ENCODE results near the gene HINT3. TPM values are rescaled to one million over a fixed set of nuclear protein-coding genes. Genes with fewer than 3 reads are reported as not detected.

Gene HINT3
- polyA plus RNA-seq, 4 donors, result 11.1 to 32.2 (median 14.2) TPM

GRCh38 chr6:125943528-125944433, 12.8 kb upstream of the HINT3 start:
- peaks cover 5 to 48% (median 8%) of the 10 kb centered on the region in 3 donors for H3K4me1 ChIP-seq (ENCODE audit: control insufficient read depth in 3 of 3, insufficient read depth in 2 of 3, low read depth in 1 of 3, low read length in 2 of 3)
- H3K27me3 ChIP-seq (ENCODE audit: control insufficient read depth in 3 of 3, insufficient read depth in 3 of 3, low read length in 3 of 3), result no peaks in the 10 kb centered on the region
- H3K36me3 ChIP-seq (ENCODE audit: control insufficient read depth in 3 of 3, insufficient read depth in 2 of 3, low read depth in 1 of 3, low read length in 3 of 3), result no peaks in the 10 kb centered on the region
- 30 to 63% (median 40%) methylated on average over 4 of the region's 4 CpGs for WGBS, 3 donors
- DNase-seq (peak in 1 of 2 donors; percentile 75), FAIRE-seq (no peak)
- H3K27ac ChIP-seq (ENCODE audit: low read depth in 1 of 3, low read length in 2 of 3), result peak overlapping the region; percentile 84 to 89 (median 87)
- no peak overlapping the region for H3K4me3 ChIP-seq (ENCODE audit: low read depth in 1 of 3, low read length in 3 of 3)
- H3K9me3 ChIP-seq (ENCODE audit: control insufficient read depth in 2 of 2, insufficient read depth in 1 of 2, low read depth in 1 of 2, low read length in 1 of 2), result no peaks in the 10 kb centered on the region

- FAIRE-seq (peak; percentile 19), DNase-seq (peak; percentile 88 to 89)
- WGBS, 3 donors, result 1 to 9% (median 8%) methylated on average over 5 of the region's 5 CpGs
- Histone ChIP-seq H3K4me1 (ENCODE audit: control insufficient read depth in 3 of 3, insufficient read depth in 2 of 3, low read depth in 1 of 3, low read length in 2 of 3) (peaks cover 5 to 52% (median 8%) of the 10 kb centered on the region in 3 donors), H3K27ac (ENCODE audit: low read depth in 1 of 3, low read length in 2 of 3) (peak overlapping the region; percentile 60 to 87 (median 75)), H3K9me3 (ENCODE audit: control insufficient read depth in 2 of 2, insufficient read depth in 1 of 2, low read depth in 1 of 2, low read length in 1 of 2) (no peaks in the 10 kb centered on the region), H3K36me3 (ENCODE audit: control insufficient read depth in 3 of 3, insufficient read depth in 2 of 3, low read depth in 1 of 3, low read length in 3 of 3) (no peaks in the 10 kb centered on the region), H3K4me3 (ENCODE audit: low read depth in 1 of 3, low read length in 3 of 3) (peak overlapping the region in 1 of 3 donors; percentile 18), H3K27me3 (ENCODE audit: control insufficient read depth in 3 of 3, insufficient read depth in 3 of 3, low read length in 3 of 3) (no peaks in the 10 kb centered on the region)
Measured at GRCh38 chr6:125944434-125944816, 12.1 kb upstream of the HINT3 start.

DNA sequence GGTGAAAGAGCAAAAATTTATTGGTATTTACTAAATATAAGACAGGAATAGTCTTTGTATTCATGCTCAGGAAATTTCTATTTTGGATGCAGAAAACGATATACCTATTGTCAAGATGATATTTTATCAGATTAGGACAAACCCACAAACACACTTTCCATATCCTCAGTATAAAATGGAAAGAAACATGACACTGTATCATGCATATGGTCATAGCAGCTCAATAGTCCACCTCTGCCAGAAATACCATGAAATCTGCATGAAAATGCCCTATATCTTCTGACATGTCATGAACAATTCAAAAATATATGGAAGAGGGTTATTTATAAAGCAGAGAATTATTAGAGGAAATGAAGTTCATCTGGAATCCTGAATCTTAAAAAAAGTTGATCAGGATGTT, 11.7 kb upstream of the HINT3 start:
- no peaks in the 10 kb centered on the region for H3K36me3 ChIP-seq (ENCODE audit: control insufficient read depth in 3 of 3, insufficient read depth in 2 of 3, low read depth in 1 of 3, low read length in 3 of 3)
- FAIRE-seq (no peak), DNase-seq (no peak)
- H3K27ac ChIP-seq (ENCODE audit: low read depth in 1 of 3, low read length in 2 of 3), result peak overlapping the region; percentile 17 to 87 (median 67)
- no peaks in the 10 kb centered on the region for H3K9me3 ChIP-seq (ENCODE audit: control insufficient read depth in 2 of 2, insufficient read depth in 1 of 2, low read depth in 1 of 2, low read length in 1 of 2)
- no peak overlapping the region for H3K4me3 ChIP-seq (ENCODE audit: low read depth in 1 of 3, low read length in 3 of 3)
- WGBS, 3 donors, result 5 to 33% (median 31%) methylated on average over 1 of the region's 1 CpG
- peaks cover 5 to 52% (median 8%) of the 10 kb centered on the region in 3 donors for H3K4me1 ChIP-seq (ENCODE audit: control insufficient read depth in 3 of 3, insufficient read depth in 2 of 3, low read depth in 1 of 3, low read length in 2 of 3)
- H3K27me3 ChIP-seq (ENCODE audit: control insufficient read depth in 3 of 3, insufficient read depth in 3 of 3, low read length in 3 of 3), result no peaks in the 10 kb centered on the region

DNA sequence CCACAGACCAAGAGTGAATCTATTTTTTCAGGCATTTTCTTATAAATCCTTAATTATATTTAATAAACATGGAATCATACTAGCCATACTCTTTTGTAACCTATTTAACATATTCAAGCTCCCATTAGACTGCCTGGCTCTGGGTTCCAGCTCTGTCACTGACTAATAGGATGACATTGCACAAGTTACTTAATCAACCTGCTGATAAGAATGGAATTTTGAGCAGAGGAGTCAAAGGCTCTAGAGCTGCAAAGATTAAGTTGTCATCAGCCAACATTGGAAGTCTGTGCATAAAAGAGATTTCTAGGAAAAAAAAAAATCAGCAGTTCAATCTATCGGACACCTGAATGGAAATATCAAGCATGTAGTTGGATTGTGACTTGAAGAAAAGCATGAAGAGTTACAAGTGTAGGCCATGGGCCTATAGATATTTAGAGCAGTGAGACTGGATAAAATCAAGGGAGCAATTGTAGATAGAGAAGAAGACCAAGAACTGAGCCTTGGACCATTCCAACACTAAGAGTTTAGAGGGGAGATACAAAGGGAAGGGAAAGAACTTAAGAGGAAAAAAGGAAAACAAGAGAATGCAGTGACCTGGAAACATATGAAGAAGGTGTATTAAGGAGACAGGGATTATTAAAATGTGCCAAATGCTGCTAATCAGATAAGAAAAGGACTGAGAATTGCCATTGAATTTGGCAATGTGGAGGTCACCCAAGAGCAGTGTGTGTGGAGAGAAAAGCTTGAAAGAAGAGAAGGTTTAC, 11.0 kb upstream of the HINT3 start:
- Histone ChIP-seq H3K4me1 (ENCODE audit: control insufficient read depth in 3 of 3, insufficient read depth in 2 of 3, low read depth in 1 of 3, low read length in 2 of 3) (peaks cover 5 to 52% (median 8%) of the 10 kb centered on the region in 3 donors), H3K27me3 (ENCODE audit: control insufficient read depth in 3 of 3, insufficient read depth in 3 of 3, low read length in 3 of 3) (no peaks in the 10 kb centered on the region), H3K4me3 (ENCODE audit: low read depth in 1 of 3, low read length in 3 of 3) (no peak overlapping the region), H3K9me3 (ENCODE audit: control insufficient read depth in 2 of 2, insufficient read depth in 1 of 2, low read depth in 1 of 2, low read length in 1 of 2) (no peaks in the 10 kb centered on the region), H3K36me3 (ENCODE audit: control insufficient read depth in 3 of 3, insufficient read depth in 2 of 3, low read depth in 1 of 3, low read length in 3 of 3) (no peaks in the 10 kb centered on the region), H3K27ac (ENCODE audit: low read depth in 1 of 3, low read length in 2 of 3) (peak overlapping the region; percentile 50 to 87 (median 65))
- no peak for FAIRE-seq
- DNase-seq, result peak; percentile 58 to 81
- 33 to 70% (median 48%) methylated on average over 1 of the region's 1 CpG for WGBS, 3 donors

DNA sequence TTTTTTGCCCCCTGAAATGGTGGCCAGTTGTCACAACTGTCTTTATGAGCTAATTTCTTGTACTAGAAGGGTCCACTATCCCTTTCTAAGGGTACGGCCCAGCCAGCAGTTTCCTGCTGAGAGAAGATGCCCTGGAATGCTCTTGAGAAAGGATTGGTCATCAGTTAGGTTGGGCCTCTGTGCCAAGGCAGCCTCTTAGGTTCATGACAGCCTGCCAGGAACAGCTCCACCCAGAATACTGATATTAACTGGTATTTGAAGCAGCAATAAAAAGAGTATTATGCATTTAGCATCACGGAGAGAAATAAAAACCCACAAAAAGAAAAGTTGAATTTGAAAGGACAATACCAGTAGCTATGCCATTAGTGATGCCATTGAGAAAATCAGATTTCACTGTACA, 9.0 kb upstream of the HINT3 start:
- peaks cover 0 to 2% of the 10 kb centered on the region in 2 donors for H3K9me3 ChIP-seq (ENCODE audit: control insufficient read depth in 2 of 2, insufficient read depth in 1 of 2, low read depth in 1 of 2, low read length in 1 of 2)
- no peaks in the 10 kb centered on the region for H3K36me3 ChIP-seq (ENCODE audit: control insufficient read depth in 3 of 3, insufficient read depth in 2 of 3, low read depth in 1 of 3, low read length in 3 of 3)
- WGBS, 3 donors, result 27 to 57% (median 39%) methylated on average over 2 of the region's 2 CpGs
- FAIRE-seq (no peak), DNase-seq (peak in 1 of 2 donors; percentile 79)
- H3K4me1 ChIP-seq (ENCODE audit: control insufficient read depth in 3 of 3, insufficient read depth in 2 of 3, low read depth in 1 of 3, low read length in 2 of 3), result peaks cover 5 to 46% (median 8%) of the 10 kb centered on the region in 3 donors
- H3K27ac ChIP-seq (ENCODE audit: low read depth in 1 of 3, low read length in 2 of 3), result peak overlapping the region in 1 of 3 donors; percentile 57
- H3K27me3 ChIP-seq (ENCODE audit: control insufficient read depth in 3 of 3, insufficient read depth in 3 of 3, low read length in 3 of 3), result no peaks in the 10 kb centered on the region
- no peak overlapping the region for H3K4me3 ChIP-seq (ENCODE audit: low read depth in 1 of 3, low read length in 3 of 3)

DNA sequence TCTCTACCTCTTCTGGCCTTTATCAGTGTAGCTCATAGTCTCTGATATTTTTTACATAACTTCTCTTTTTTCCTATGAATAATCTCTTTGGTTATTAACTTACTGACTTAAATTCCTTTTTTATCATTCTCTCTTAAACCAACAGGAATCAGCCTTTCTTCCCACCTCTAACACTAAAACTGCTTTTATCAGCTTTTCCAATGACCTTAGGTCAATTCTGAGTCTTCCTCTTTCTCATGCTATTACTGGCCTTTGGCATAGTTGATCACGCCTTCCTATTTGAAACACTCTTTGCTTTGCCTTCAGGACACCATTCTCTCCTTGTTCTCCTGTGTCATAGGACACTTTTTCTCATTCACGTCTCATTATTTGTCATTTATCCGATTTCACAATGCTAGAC, 8.1 kb upstream of the HINT3 start:
- WGBS, 3 donors, result 83 to 88% (median 83%) methylated on average over 3 of the region's 3 CpGs
- Histone ChIP-seq H3K27ac (ENCODE audit: low read depth in 1 of 3, low read length in 2 of 3) (peak overlapping the region in 2 of 3 donors; percentile 24 to 57), H3K36me3 (ENCODE audit: control insufficient read depth in 3 of 3, insufficient read depth in 2 of 3, low read depth in 1 of 3, low read length in 3 of 3) (no peaks in the 10 kb centered on the region), H3K27me3 (ENCODE audit: control insufficient read depth in 3 of 3, insufficient read depth in 3 of 3, low read length in 3 of 3) (no peaks in the 10 kb centered on the region), H3K4me1 (ENCODE audit: control insufficient read depth in 3 of 3, insufficient read depth in 2 of 3, low read depth in 1 of 3, low read length in 2 of 3) (peaks cover 3 to 38% (median 8%) of the 10 kb centered on the region in 3 donors), H3K9me3 (ENCODE audit: control insufficient read depth in 2 of 2, insufficient read depth in 1 of 2, low read depth in 1 of 2, low read length in 1 of 2) (peaks cover 0 to 6% of the 10 kb centered on the region in 2 donors), H3K4me3 (ENCODE audit: low read depth in 1 of 3, low read length in 3 of 3) (no peak overlapping the region)
- peak; percentile 33 to 37 for DNase-seq
- no peak for FAIRE-seq

GRCh38 chr6:125949069-125949468, 7.5 kb upstream of the HINT3 start:
- Histone ChIP-seq H3K4me3 (ENCODE audit: low read depth in 1 of 3, low read length in 3 of 3) (no peak overlapping the region), H3K4me1 (ENCODE audit: control insufficient read depth in 3 of 3, insufficient read depth in 2 of 3, low read depth in 1 of 3, low read length in 2 of 3) (peaks cover 3 to 33% (median 8%) of the 10 kb centered on the region in 3 donors), H3K27me3 (ENCODE audit: control insufficient read depth in 3 of 3, insufficient read depth in 3 of 3, low read length in 3 of 3) (no peaks in the 10 kb centered on the region), H3K36me3 (ENCODE audit: control insufficient read depth in 3 of 3, insufficient read depth in 2 of 3, low read depth in 1 of 3, low read length in 3 of 3) (no peaks in the 10 kb centered on the region), H3K27ac (ENCODE audit: low read depth in 1 of 3, low read length in 2 of 3) (peak overlapping the region in 1 of 3 donors; percentile 57), H3K9me3 (ENCODE audit: control insufficient read depth in 2 of 2, insufficient read depth in 1 of 2, low read depth in 1 of 2, low read length in 1 of 2) (peaks cover 0 to 6% of the 10 kb centered on the region in 2 donors)
- FAIRE-seq, result no peak
- no peak for DNase-seq
- WGBS, 3 donors, result 75 to 88% (median 85%) methylated on average over 2 of the region's 2 CpGs

- no peak for FAIRE-seq
- Histone ChIP-seq H3K27ac (ENCODE audit: low read depth in 1 of 3, low read length in 2 of 3) (no peak overlapping the region), H3K9me3 (ENCODE audit: control insufficient read depth in 2 of 2, insufficient read depth in 1 of 2, low read depth in 1 of 2, low read length in 1 of 2) (peaks cover 0 to 6% of the 10 kb centered on the region in 2 donors), H3K36me3 (ENCODE audit: control insufficient read depth in 3 of 3, insufficient read depth in 2 of 3, low read depth in 1 of 3, low read length in 3 of 3) (no peaks in the 10 kb centered on the region), H3K4me1 (ENCODE audit: control insufficient read depth in 3 of 3, insufficient read depth in 2 of 3, low read depth in 1 of 3, low read length in 2 of 3) (peaks cover 3 to 29% (median 8%) of the 10 kb centered on the region in 3 donors), H3K4me3 (ENCODE audit: low read depth in 1 of 3, low read length in 3 of 3) (no peak overlapping the region), H3K27me3 (ENCODE audit: control insufficient read depth in 3 of 3, insufficient read depth in 3 of 3, low read length in 3 of 3) (no peaks in the 10 kb centered on the region)
- DNase-seq, result no peak
- 83 to 94% (median 85%) methylated on average over 6 of the region's 6 CpGs for WGBS, 3 donors
Measured at GRCh38 chr6:125950293-125950692, 6.3 kb upstream of the HINT3 start.

All from small intestine (tissue), 7 donors.